GM12874 (cell line): Measurements from ENCODE around the gene GIPR.

Source experiments
- CTCF ChIP-seq: IDR thresholded peaks from 2 replicates; pipeline ENCODE4 v1.5.1; 2011; ENCODE audit warnings: low read depth, mild to moderate bottlenecking, control low read depth, low read length, moderate library complexity; ENCODE audit not compliant: insufficient read depth

GIPR gene

GRCh38 chr19:45636275-45636674, 31.7 kb upstream of the GIPR start:
- no peak for TF ChIP-seq CTCF

GRCh38 chr19:45636902-45637301, 31.1 kb upstream of the GIPR start:
- no peak for TF ChIP-seq CTCF

GRCh38 chr19:45637890-45638667, 29.9 kb upstream of the GIPR start:
- TF ChIP-seq CTCF, result no peak

GRCh38 chr19:45638930-45639729, 28.9 kb upstream of the GIPR start, which contains the start of gene EML2:
EML2 (minus strand) TSS chr19:45639397; CDS start chr19:45639376, 21 bp downstream.
- TF ChIP-seq CTCF, result peak; percentile 65

GRCh38 chr19:45640849-45641273, 27.2 kb upstream of the GIPR start:
- no peak for TF ChIP-seq CTCF

- no peak for TF ChIP-seq CTCF
Observed at GRCh38 chr19:45641274-45642105, 26.5 kb upstream of the GIPR start.
